HG03095 (cell line): Measurements from ENCODE around the gene ZBTB39.
A peak's percentile ranks its signal among the peaks of the same experiment; 100 is the strongest.
"Not testable (repeated sequence)": the region's sequence is repeated elsewhere in the genome, so short reads cannot be mapped to it uniquely, and the experiment has no call there.

Source experiments
- ATAC-seq: cut with Tn5 transposase; IDR thresholded peaks from one replicate; pipeline ENCODE4 v1.9.1; 2021; ENCODE audit warnings: moderate library complexity; ENCODE audit not compliant: unreplicated experiment

ZBTB39 gene

GRCh38 chr12:57004651-57005050, 1.7 kb downstream of the ZBTB39 start:
- ATAC-seq: no peak

GRCh38 chr12:57003395-57003794, 3.0 kb downstream of the ZBTB39 start:
- ATAC-seq: no peak

GRCh38 chr12:57001448-57001906, 4.9 kb downstream of the ZBTB39 start:
- ATAC-seq: no peak

GRCh38 chr12:57000393-57000792, 6.0 kb downstream of the ZBTB39 start:
- no peak for ATAC-seq

GRCh38 chr12:56999456-56999855, 6.9 kb downstream of the ZBTB39 start:
- ATAC-seq: no peak

- ATAC-seq: peak; percentile 82
Observed at GRCh38 chr12:56998981-56999380, 7.4 kb downstream of the ZBTB39 start.

- ATAC-seq: no peak
Observed at GRCh38 chr12:56998316-56998715, 8.0 kb downstream of the ZBTB39 start.

- no peak for ATAC-seq
Observed at GRCh38 chr12:56996793-56997545, 9.4 kb downstream of the ZBTB39 start.

- no peak for ATAC-seq
Observed at GRCh38 chr12:56995930-56996496, 10.3 kb downstream of the ZBTB39 start.

GRCh38 chr12:56995201-56995929, 11.0 kb downstream of the ZBTB39 start:
- no peak for ATAC-seq

GRCh38 chr12:56994231-56994746, 12.1 kb downstream of the ZBTB39 start:
- ATAC-seq: no peak

GRCh38 chr12:56993346-56993745, 13.0 kb downstream of the ZBTB39 start:
- ATAC-seq: no peak

GRCh38 chr12:56991319-56992246, 14.8 kb downstream of the ZBTB39 start:
- no peak for ATAC-seq

GRCh38 chr12:56990648-56991318, 15.6 kb downstream of the ZBTB39 start:
- no peak for ATAC-seq

- no peak for ATAC-seq
Observed at GRCh38 chr12:56989861-56990610, 16.3 kb downstream of the ZBTB39 start.

- no peak for ATAC-seq
Observed at GRCh38 chr12:56988207-56988739, 18.1 kb downstream of the ZBTB39 start.

- no peak for ATAC-seq
Observed at GRCh38 chr12:56987551-56988053, 18.7 kb downstream of the ZBTB39 start.

- no peak for ATAC-seq
Observed at GRCh38 chr12:56987011-56987410, 19.3 kb downstream of the ZBTB39 start.

GRCh38 chr12:56985714-56986113, 20.6 kb downstream of the ZBTB39 start:
- ATAC-seq: not testable (repeated sequence)
